ENCODE measurements around the gene SYTL3. TPM values are rescaled to one million over a fixed set of nuclear protein-coding genes. Genes with fewer than 3 reads are reported as not detected.

Gene SYTL3
- total and polyA plus RNA-seq, 9 of the 15 experiments (the other 6 are each of a cell fraction or from before 2014, with no cell fraction given): 0.04 to 0.46 (median 0.17) TPM; not detected in 1

- TF ChIP-seq RERE (CRISPR knock-in tag; IDR thresholded peaks at IDR 0.05; ENCODE audit: borderline replicate concordance) (no peak), ZNF197 (CRISPR knock-in tag; IDR thresholded peaks at IDR 0.05; ENCODE audit: low read depth) (no peak), RBM17 (IDR thresholded peaks at IDR 0.05; ENCODE audit: borderline replicate concordance, low read depth, low read length) (no peak), CBX1 (IDR thresholded peaks at IDR 0.05; ENCODE audit: low read depth) (peak; percentile 67; the same call in 1 of the 2 replicates), BCLAF1 (IDR thresholded peaks at IDR 0.05; ENCODE audit: borderline replicate concordance in 1 of 2, control insufficient read depth in 1 of 2, low read depth in 2 of 2, low read length in 1 of 2) (no peak), AFF4 (CRISPR knock-in tag; IDR thresholded peaks at IDR 0.05) (no peak), ZFP91 (CRISPR knock-in tag; IDR thresholded peaks at IDR 0.05) (no peak), SMARCA5 (IDR thresholded peaks at IDR 0.05) (peak; percentile 67; the same call in 1 of the 2 replicates), GABPB1 (CRISPR knock-in tag; IDR thresholded peaks at IDR 0.05) (no peak), NFATC3 (IDR thresholded peaks at IDR 0.05) (no peak), KDM1A (IDR thresholded peaks at IDR 0.05) (peak; percentile 38 to 69; a peak in 3 of 4 replicates), PRMT5 (CRISPR knock-in tag; IDR thresholded peaks at IDR 0.05) (no peak), CAMTA2 (CRISPR knock-in tag; conservative IDR thresholded peaks at IDR 0.05) (no peak), ZNF121 (CRISPR knock-in tag; conservative IDR thresholded peaks at IDR 0.05) (no peak)
Observed at GRCh38 chr6:158758451-158758860, 108.6 kb downstream of the SYTL3 start (continued).

Data from K562 (cell line).